K562 (cell line): ENCODE data around the gene UGT1A10. TPM values are rescaled to one million over a fixed set of nuclear protein-coding genes. Genes with fewer than 3 reads are reported as not detected.

Experiments
- ATAC-seq: fragments of 200-7000 bp; cut with Tn5 transposase; 3 replicates; pipeline ENCODE4 v1.9.1; 2020; ENCODE audit warnings: moderate library complexity
- BruUV-seq: library from RNA; stranded (reverse); fragments of 400-500 nt; replicated peaks from 2 replicates; lab custom pipeline; 2021; lab: Mats Ljungman, UMichigan
- CTCF ChIA-PET: fragments of 300-600 bp; formaldehyde crosslinking; extraction: SDS; loops from one replicate; lab custom pipeline; 2021; ENCODE audit warnings: low intra/inter-chr PET ratio; lab: Yijun Ruan, JAX
- POLR2A ChIA-PET: fragments of 300-600, 350-650 bp; sonication (Branson Sonifier 250); formaldehyde crosslinking; extraction: SDS; loops from one replicate; lab custom pipeline; 2021; ENCODE audit warnings: antibody characterized with exemption, inconsistent platforms; lab: Yijun Ruan, JAX
- DNase-seq, 4 experiments: peaks; one replicate each; pipeline versions ENCODE4 v3.0.0 to v3.0.0-alpha.2; 2011 to 2018; ENCODE audit warnings: low spot score in 3 of 4, mixed read lengths in 3 of 4; ENCODE audit errors: extremely low read depth in 1 of 4
- FAIRE-seq: peaks from 2 replicates; lab custom pipeline; 2011; peaks lifted over from hg19 to GRCh38; lab: Jason Lieb, UNC
- H2AFZ ChIP-seq: 2 replicates; pipeline ENCODE4 v1.6.0; 2011; ENCODE audit warnings: low read depth, low read length, control low read depth, inconsistent platforms
- H3K27ac ChIP-seq: fragments of 200-600 bp; 3 replicates; pipeline ENCODE4 v1.8.0; 2011; ENCODE audit warnings: low read depth, mild to moderate bottlenecking, control low read depth, inconsistent platforms, low read length, moderate library complexity, mixed read lengths; ENCODE audit errors: extremely low read depth
- H3K27me3 ChIP-seq, 2 experiments: fragments of 300-600 bp in 1 of 2; 2 replicates in 1 of 2; 3 replicates in 1 of 2; pipeline versions ENCODE4 v1.6.0 to v1.8.0; 2011; ENCODE audit warnings: inconsistent platforms in 2 of 2, low read length in 2 of 2, mild to moderate bottlenecking in 1 of 2, mixed read lengths in 1 of 2, moderate library complexity in 1 of 2; ENCODE audit not compliant: control insufficient read depth in 2 of 2, insufficient read depth in 2 of 2
- H3K36me3 ChIP-seq: fragments of 300-600 bp; 3 replicates; pipeline ENCODE4 v1.8.0; 2011; ENCODE audit warnings: mild to moderate bottlenecking, low read length, inconsistent platforms; ENCODE audit not compliant: control insufficient read depth, insufficient read depth
- H3K4me1 ChIP-seq, 2 experiments: fragments of 200-600 bp in 1 of 2; replicated peaks in 1 of 2; 2 replicates in 1 of 2; 3 replicates in 1 of 2; pipeline versions ENCODE4 v1.5.1 to v1.8.0; 2011; ENCODE audit warnings: inconsistent platforms in 2 of 2, low read length in 2 of 2, mild to moderate bottlenecking in 1 of 2, mixed read lengths in 1 of 2, moderate library complexity in 1 of 2; ENCODE audit not compliant: control insufficient read depth in 2 of 2, insufficient read depth in 2 of 2
- H3K4me2 ChIP-seq: 2 replicates; pipeline ENCODE4 v1.6.1; 2011; ENCODE audit warnings: low read length, control low read depth, inconsistent platforms, mixed read lengths; ENCODE audit not compliant: insufficient read depth
- H3K4me3 ChIP-seq: fragments of 200-600 bp; sonication (generic), shearing (Covaris generic); 2 replicates; pipeline ENCODE4 v1.5.1; 2016; ENCODE audit warnings: control low read depth, inconsistent platforms
- H3K79me2 ChIP-seq: fragments of 200-600 bp; 3 replicates; pipeline ENCODE4 v1.8.0; 2011; ENCODE audit warnings: low read length, inconsistent platforms; ENCODE audit not compliant: control insufficient read depth, insufficient read depth
- H3K9ac ChIP-seq, 2 experiments: 2 replicates each; pipeline versions ENCODE4 v1.6.0 to v1.6.1; 2011; ENCODE audit warnings: low read depth in 2 of 2, low read length in 2 of 2, control low read depth in 1 of 2, inconsistent platforms in 1 of 2, mild to moderate bottlenecking in 1 of 2, mixed read lengths in 1 of 2; ENCODE audit not compliant: insufficient read depth in 1 of 2
- H3K9me1 ChIP-seq: one replicate; pipeline ENCODE4 v1.6.0; 2011; ENCODE audit warnings: inconsistent platforms, mild to moderate bottlenecking, low read length, moderate library complexity; ENCODE audit not compliant: control insufficient read depth, insufficient read depth
- H3K9me3 ChIP-seq: replicated peaks from 2 replicates; pipeline ENCODE4 v1.5.1; 2011; ENCODE audit warnings: low read depth, low read length, inconsistent platforms; ENCODE audit not compliant: control insufficient read depth, insufficient read depth
- H4K20me1 ChIP-seq: replicated peaks from 2 replicates; pipeline ENCODE4 v1.6.1; 2011; ENCODE audit warnings: low read length, inconsistent platforms, mixed read lengths; ENCODE audit not compliant: control insufficient read depth, insufficient read depth
- CBFB ChIP-seq: sonication (generic); formaldehyde crosslinking; IDR thresholded peaks from 2 replicates; pipeline ENCODE4 v1.4.0; 2020; ENCODE audit warnings: mild to moderate bottlenecking, missing genetic modification reagents
- CBX2 ChIP-seq: fragments of 200-600 bp; sonication (generic); IDR thresholded peaks from one replicate; pipeline ENCODE4 v1.6.1; 2012; ENCODE audit warnings: mild to moderate bottlenecking, low read length, inconsistent platforms; ENCODE audit not compliant: insufficient read depth, poor library complexity, severe bottlenecking
- CBX3 ChIP-seq, 2 experiments: IDR thresholded peaks; 1 replicate in 1 of 2; 2 replicates in 1 of 2; pipeline ENCODE4 v1.6.1; 2012; ENCODE audit warnings: inconsistent platforms in 2 of 2, low read length in 2 of 2, borderline replicate concordance in 1 of 2, control low read depth in 1 of 2
- CCNT2 ChIP-seq: IDR thresholded peaks from 2 replicates; pipeline ENCODE4 v1.6.1; 2011; ENCODE audit warnings: borderline replicate concordance, low read depth, mild to moderate bottlenecking, moderate library complexity, mixed read lengths, low read length; ENCODE audit not compliant: insufficient read length; ENCODE audit errors: extremely low read depth
- ESRRB ChIP-seq: fragments of 250-450 bp; sonication (Bioruptor Pico); IDR thresholded peaks from 2 replicates; pipeline ENCODE4 v1.5.0; 2020; ENCODE audit warnings: mild to moderate bottlenecking, moderate library complexity, borderline replicate concordance
- HCFC1 ChIP-seq: IDR thresholded peaks from 2 replicates; pipeline ENCODE4 v1.6.1; 2012; ENCODE audit warnings: low read depth, low read length, improper control_type of control experiment
- HES1 ChIP-seq: fragments of 450-650 bp; IDR thresholded peaks from 2 replicates; pipeline ENCODE4 v1.6.1; 2016; ENCODE audit warnings: low read depth, mild to moderate bottlenecking, moderate library complexity
- NR0B1 ChIP-seq: fragments of 450-650 bp; IDR thresholded peaks from one replicate; pipeline ENCODE4 v1.6.1; 2018; ENCODE audit warnings: mild to moderate bottlenecking, moderate library complexity; ENCODE audit not compliant: partially characterized antibody
- PHTF2 ChIP-seq: fragments of 250-450 bp; sonication (Bioruptor Pico); IDR thresholded peaks from 2 replicates; pipeline ENCODE4 v1.5.0; 2021; ENCODE audit warnings: mild to moderate bottlenecking
- PRPF4 ChIP-seq: fragments of 200-400 bp; formaldehyde crosslinking; IDR thresholded peaks from one replicate; pipeline ENCODE4 v1.6.1; 2017; ENCODE audit warnings: low read length, low read depth, mild to moderate bottlenecking; ENCODE audit not compliant: insufficient read depth, poor library complexity, severe bottlenecking
- RBM17 ChIP-seq: fragments of 200-400 bp; formaldehyde crosslinking; IDR thresholded peaks from 2 replicates; pipeline ENCODE4 v1.6.1; 2017; ENCODE audit warnings: low read depth, mild to moderate bottlenecking, low read length, borderline replicate concordance
- RCOR1 ChIP-seq, 2 experiments: IDR thresholded peaks; 2 replicates each; pipeline ENCODE4 v1.6.1; 2012; ENCODE audit warnings: low read depth in 2 of 2, low read length in 2 of 2, borderline replicate concordance in 1 of 2, improper control_type of control experiment in 1 of 2
- TBL1XR1 ChIP-seq, 2 experiments: IDR thresholded peaks; 2 replicates each; pipeline ENCODE4 v1.6.1; 2012; ENCODE audit warnings: improper control_type of control experiment in 2 of 2, low read length in 2 of 2, mild to moderate bottlenecking in 1 of 2
- ZNF57 ChIP-seq: fragments of 450-650 bp; formaldehyde crosslinking; IDR thresholded peaks from 2 replicates; pipeline ENCODE4 v1.4.0; 2020; ENCODE audit warnings: mild to moderate bottlenecking, moderate library complexity
- WGBS: fragments of 100-300 bp; shearing (Covaris generic); methylation state at CpG from one replicate; pipeline ENCODE4 v1.1.6; 2016; ENCODE audit warnings: low coverage, mixed read lengths; ENCODE audit not compliant: insufficient coverage; ENCODE audit errors: missing lambda C conversion rate; 5-methylcytosine and 5-hydroxymethylcytosine counted together
- in situ Hi-C: fragments of 300-500 bp; cut with MboI; formaldehyde crosslinking; loops from 4 replicates; pipeline ENCODE4 v1.15.0; 2018; ENCODE audit warnings: inconsistent platforms, mixed read lengths
- intact Hi-C: fragments of 100-400 bp; cut with micrococcal nuclease; formaldehyde crosslinking; loops from 2 replicates; pipeline ENCODE4 v1.14.2; 2022
- polyA plus RNA-seq, 8 experiments: library from polyadenylated mRNA; depleted of rRNA in 4 of 8; stranded (reverse) in 5 of 8; unstranded in 3 of 8; fragments of >200 nt; fragmentation: Nextera tagmentation in 2 of 8; fragmentation: Illumina TruSeq in 1 of 8; extraction: Ambion mirVana in 2 of 8; extraction: Trizol in 1 of 8; gene quantifications; 2 replicates each; pipeline versions ENCODE4 v1.2.1 to v1.2.3, GENCODE V29; 2011 to 2014; ENCODE audit warnings: inconsistent platforms in 1 of 8, missing spikeins in 1 of 8
- total RNA-seq, 7 experiments: library from RNA; depleted of rRNA in 6 of 7; stranded (reverse); fragments of >200 nt in 6 of 7; fragmentation: Illumina TruSeq in 2 of 7; extraction: Trizol in 2 of 7; gene quantifications; 2 replicates each; pipeline versions ENCODE4 v1.2.1 to v1.2.3, GENCODE V29; 2011 to 2021; ENCODE audit warnings: low replicate concordance in 1 of 7

Gene UGT1A10
- total and polyA plus RNA-seq, 9 of the 15 experiments (the other 6 are each of a cell fraction or from before 2014, with no cell fraction given): not detected

GRCh38 chr2:233693963-233694362 lies 57.7 kb downstream of the UGT1A10 start (continued):
- TF ChIP-seq TBL1XR1 (IDR thresholded peaks at IDR 0.05; ENCODE audit: low read length in 2 of 2) (no peak), ESRRB (no peak), NR0B1 (no peak), RCOR1 (IDR thresholded peaks at IDR 0.05; ENCODE audit: borderline replicate concordance in 1 of 2, low read depth in 2 of 2, low read length in 2 of 2) (no peak)

DNA sequence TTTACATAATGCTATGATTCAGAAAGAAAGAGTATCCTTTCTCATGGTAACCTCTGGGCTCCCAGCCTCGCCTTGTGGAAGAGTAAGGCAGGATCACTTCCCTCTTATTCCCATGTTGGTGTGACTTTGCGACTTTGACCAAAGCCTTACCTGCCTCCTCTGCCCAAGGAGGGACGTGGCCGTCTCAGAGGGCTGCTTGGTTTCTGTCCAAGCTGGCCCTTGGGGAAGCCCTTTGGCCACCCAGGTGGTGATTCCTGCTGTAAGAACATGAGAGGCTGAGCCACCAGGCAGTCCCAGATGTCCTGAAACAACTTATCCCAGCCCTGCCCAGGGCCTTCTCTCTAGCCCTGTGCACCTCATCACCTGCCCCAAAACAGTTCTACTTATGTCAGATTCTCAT lies 62.5 kb downstream of the UGT1A10 start:
- FAIRE-seq: no peak
- H2AFZ ChIP-seq: no peak overlapping the region
- POLR2A ChIA-PET: no interaction called here
- no peaks in the 10 kb centered on the region for H4K20me1 ChIP-seq
- H3K27me3 ChIP-seq: no peaks in the 10 kb centered on the region
- no peak overlapping the region for H3K27ac ChIP-seq
- H3K36me3 ChIP-seq: no peaks in the 10 kb centered on the region
- ATAC-seq: no peak
- no peak for DNase-seq
- intact Hi-C loops: no loop called here
- TF ChIP-seq RBM17 (no peak), HCFC1 (no peak), CBX3 (IDR thresholded peaks at IDR 0.05; ENCODE audit: borderline replicate concordance in 1 of 2, low read length in 2 of 2) (no peak), PRPF4 (no peak), CBX2 (no peak), CBFB (CRISPR knock-in tag) (no peak), CCNT2 (no peak), ZNF57 (CRISPR knock-in tag) (no peak), PHTF2 (CRISPR knock-in tag) (no peak), HES1 (no peak)
- WGBS: 75% methylated on average over 2 of the region's 4 CpGs
- no peaks in the 10 kb centered on the region for H3K9me3 ChIP-seq
- in situ Hi-C loops: no loop called here
- no peaks in the 10 kb centered on the region for H3K9me1 ChIP-seq
- peaks cover 0 to 10% of the 10 kb centered on the region in 2 experiments; a peak in 3 of 5 replicates for H3K4me1 ChIP-seq
- CTCF ChIA-PET: no interaction called here
- H3K9ac ChIP-seq: no peak overlapping the region
- H3K4me2 ChIP-seq: no peak overlapping the region
- H3K4me3 ChIP-seq: no peak overlapping the region
- no peaks in the 10 kb centered on the region for H3K79me2 ChIP-seq
- BruUV-seq: no TSS peak
